Measurements from ENCODE around the gene PALLD.
"Not testable (repeated sequence)": the region's sequence is repeated elsewhere in the genome, so short reads cannot be mapped to it uniquely, and the experiment has no call there.

- TF ChIP-seq CTCF, POLR2A (IDR thresholded peaks at IDR 0.05): not testable (repeated sequence)
These were observed 306.2 kb downstream of the PALLD start for GRCh38 chr4:168803052-168803451.

Data from right lobe of liver (tissue), 4 donors.